Gastroesophageal sphincter (tissue), 4 donors: ENCODE measurements around the gene OR2J3. TPM values are rescaled to one million over a fixed set of nuclear protein-coding genes. Genes with fewer than 3 reads are reported as not detected.
"Not testable (repeated sequence)": the region's sequence is repeated elsewhere in the genome, so short reads cannot be mapped to it uniquely, and the experiment has no call there.

Experiments
- ATAC-seq: fragments of 150-250 bp; one replicate; pipeline ENCODE4 v1.9.1; 2016; ENCODE audit warnings: mild to moderate bottlenecking, moderate library complexity
- H3K27ac ChIP-seq, 4 donors: fragments of 200-600 bp; sonication (generic) in 3 of 4; 1 replicate in 3 of 4; 2 replicates in 1 of 4; pipeline ENCODE4 v1.5.1; 2016 to 2019
- H3K27me3 ChIP-seq: fragments of 200-600 bp; sonication (generic); one replicate; pipeline ENCODE4 v1.5.1; 2019
- H3K36me3 ChIP-seq, 2 donors: fragments of 200-600 bp; sonication (generic); one replicate each; pipeline ENCODE4 v1.5.1; 2019; ENCODE audit warnings: control low read depth in 1 of 2
- H3K4me1 ChIP-seq, 3 donors: fragments of 200-600 bp; sonication (generic); 1 replicate in 2 of 3; 2 replicates in 1 of 3; pipeline ENCODE4 v1.5.1; 2016 to 2019; ENCODE audit warnings: control low read depth in 2 of 3
- H3K4me3 ChIP-seq, 2 donors: fragments of 200-600 bp; sonication (generic); one replicate each; pipeline ENCODE4 v1.5.1; 2019; ENCODE audit warnings: mild to moderate bottlenecking in 1 of 2, moderate library complexity in 1 of 2
- H3K9me3 ChIP-seq, 3 donors: fragments of 200-600 bp; sonication (generic); one replicate each; pipeline ENCODE4 v1.5.1; 2017 to 2019; ENCODE audit warnings: control low read depth in 2 of 3
- CTCF ChIP-seq, 4 experiments: fragments of 200-600 bp in 2 of 4; fragments of 450-650 bp in 2 of 4; sonication (generic) in 1 of 4; IDR thresholded peaks; one replicate each; pipeline ENCODE4 v1.5.1; 2017 to 2019; ENCODE audit warnings: antibody characterized with exemption in 4 of 4, mild to moderate bottlenecking in 2 of 4, moderate library complexity in 2 of 4
- EP300 ChIP-seq: sonication (generic); formaldehyde crosslinking; IDR thresholded peaks from one replicate; pipeline ENCODE4 v1.6.1; 2017; ENCODE audit warnings: antibody characterized with exemption, mild to moderate bottlenecking
- POLR2A ChIP-seq, 2 donors: fragments of 450-650 bp; IDR thresholded peaks; one replicate each; pipeline ENCODE4 v1.6.1; 2017; ENCODE audit warnings: antibody characterized with exemption in 2 of 2, mild to moderate bottlenecking in 2 of 2, moderate library complexity in 1 of 2
- POLR2AphosphoS5 ChIP-seq: sonication (generic); formaldehyde crosslinking; IDR thresholded peaks from one replicate; pipeline ENCODE4 v1.6.1; 2017; ENCODE audit warnings: antibody characterized with exemption
- WGBS, 2 donors: methylation state at CpG; one replicate each; pipeline ENCODE4 v1.1.5; 2018; ENCODE audit warnings: low coverage in 1 of 2; 5-methylcytosine and 5-hydroxymethylcytosine counted together
- total RNA-seq, 4 donors: library from RNA; depleted of rRNA; stranded (reverse); fragments of >200 nt; gene quantifications; one replicate each; pipeline ENCODE4 v1.1.0, GENCODE V29; 2016

OR2J3 gene
- total RNA-seq, 4 donors from 2014 or later = not detected

DNA sequence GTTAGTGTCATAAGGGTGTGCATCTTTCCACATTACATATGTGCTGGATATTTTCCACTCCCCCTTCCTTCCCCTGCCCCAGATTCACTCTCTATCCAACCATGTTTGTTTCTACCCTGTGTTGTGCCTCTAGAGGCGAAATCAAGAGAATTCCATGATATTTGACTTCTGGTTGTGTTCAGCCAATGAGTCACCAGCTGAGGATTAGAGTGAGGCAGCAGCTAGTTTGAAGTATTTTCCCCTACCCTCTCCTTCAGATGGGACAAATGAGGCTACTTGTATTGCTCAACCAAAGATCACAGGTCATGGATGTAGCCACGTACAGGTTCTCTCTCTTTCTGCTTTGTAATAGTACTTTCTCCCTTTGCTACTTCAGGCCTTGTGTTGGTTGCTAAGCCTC lies 38.3 kb downstream of the OR2J3 start:
- no peaks in the 10 kb centered on the region for H3K36me3 ChIP-seq
- no peaks in the 10 kb centered on the region for H3K4me1 ChIP-seq
- TF ChIP-seq POLR2A (IDR thresholded peaks at IDR 0.05) (no peak), POLR2AphosphoS5 (no peak), CTCF (IDR thresholded peaks at IDR 0.05) (no peak), EP300 (no peak)
- H3K9me3 ChIP-seq = no peaks in the 10 kb centered on the region
- H3K27me3 ChIP-seq = no peaks in the 10 kb centered on the region
- ATAC-seq = no peak
- H3K27ac ChIP-seq = no peak overlapping the region
- 57 to 66% methylated on average over 2 of the region's 2 CpGs for WGBS, 2 donors
- H3K4me3 ChIP-seq = no peak overlapping the region

GRCh38 chr6:29147074-29147473 lies 39.2 kb downstream of the OR2J3 start:
- Histone ChIP-seq H3K27ac (no peak overlapping the region), H3K36me3 (no peaks in the 10 kb centered on the region), H3K4me3 (no peak overlapping the region), H3K27me3 (no peaks in the 10 kb centered on the region), H3K9me3 (no peaks in the 10 kb centered on the region), H3K4me1 (no peaks in the 10 kb centered on the region)
- no peak for TF ChIP-seq CTCF (IDR thresholded peaks at IDR 0.05)
- no peak for TF ChIP-seq POLR2A (IDR thresholded peaks at IDR 0.05)
- TF ChIP-seq POLR2AphosphoS5 = no peak
- no peak for TF ChIP-seq EP300
- no peak for ATAC-seq
- WGBS, 2 donors = 87 to 97% methylated on average over 3 of the region's 3 CpGs

- H3K9me3 ChIP-seq, H3K4me3 ChIP-seq, H3K36me3 ChIP-seq, H3K27ac ChIP-seq, H3K4me1 ChIP-seq, ATAC-seq, H3K27me3 ChIP-seq: not testable (repeated sequence)
- 70 to 71% methylated on average over 3 of the region's 3 CpGs for WGBS, 2 donors
These were observed 41.6 kb downstream of the OR2J3 start for GRCh38 chr6:29149444-29149843.

GRCh38 chr6:29153083-29153482 lies 45.2 kb downstream of the OR2J3 start:
- TF ChIP-seq EP300 (no peak), CTCF (IDR thresholded peaks at IDR 0.05) (no peak), POLR2A (IDR thresholded peaks at IDR 0.05) (no peak), POLR2AphosphoS5 (no peak)
- Histone ChIP-seq H3K4me1 (no peaks in the 10 kb centered on the region), H3K27ac (no peak overlapping the region), H3K9me3 (no peaks in the 10 kb centered on the region), H3K4me3 (no peak overlapping the region), H3K27me3 (no peaks in the 10 kb centered on the region), H3K36me3 (no peaks in the 10 kb centered on the region)
- no peak for ATAC-seq
- 56 to 83% methylated on average over 1 of the region's 1 CpG for WGBS, 2 donors

DNA sequence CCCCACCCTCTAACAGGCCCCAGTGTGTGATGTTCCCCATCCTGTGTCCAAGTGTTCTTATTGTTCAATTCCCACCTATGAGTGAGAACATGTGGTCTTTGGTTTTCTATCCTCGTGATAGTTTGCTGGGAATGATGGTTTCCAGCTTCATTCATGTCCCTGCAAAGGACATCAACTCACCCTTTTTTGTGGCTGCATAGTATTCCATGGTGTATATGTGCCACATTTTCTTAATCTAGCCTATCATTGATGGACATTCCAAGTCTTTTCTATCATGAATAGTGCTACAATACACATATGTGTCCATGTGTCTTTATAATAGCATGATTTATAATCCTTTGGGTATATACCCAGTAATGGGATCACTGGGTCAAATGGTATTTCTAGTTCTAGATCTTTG lies 47.3 kb downstream of the OR2J3 start:
- H3K27me3 ChIP-seq, H3K4me1 ChIP-seq, H3K27ac ChIP-seq, H3K4me3 ChIP-seq, ATAC-seq, H3K36me3 ChIP-seq, H3K9me3 ChIP-seq: not testable (repeated sequence)
- WGBS, 2 donors = 40 to 53% methylated on average over 1 of the region's 1 CpG

- ATAC-seq, H3K36me3 ChIP-seq, H3K27ac ChIP-seq, H3K27me3 ChIP-seq, H3K4me3 ChIP-seq, H3K9me3 ChIP-seq, H3K4me1 ChIP-seq: not testable (repeated sequence)
- 100% methylated on average over 2 of the region's 29 CpGs; no CpG with 5 or more reads in 1 of the 2 donors for WGBS, 2 donors
These were observed 52.1 kb downstream of the OR2J3 start for GRCh38 chr6:29159922-29160321.

Other genes starting within 250 kb of the OR2J3 start
- 10 to 100 TPM; 36.0 to 55.1 (median 37.4) TPM for gene TRIM27, start 184.1 kb upstream of the OR2J3 start, total RNA-seq
- 1 to 10 TPM in 1 of 4 donors, under 1 TPM in 3; 0.35 to 1.4 (median 0.88) TPM for gene ZNF311, start 102.7 kb upstream of the OR2J3 start, total RNA-seq
- gene OR2W1, start 62.9 kb upstream of the OR2J3 start, total RNA-seq = not detected
- not detected for gene OR2B3, start 20.7 kb upstream of the OR2J3 start, total RNA-seq
- not detected for gene OR2J1, start 8.6 kb upstream of the OR2J3 start, total RNA-seq
- not detected for gene OR2J2, start 62.8 kb downstream of the OR2J3 start, total RNA-seq
- not detected for gene OR14J1, start 193.6 kb downstream of the OR2J3 start, total RNA-seq